HuH-7 (cell line): ENCODE results near the gene SMARCAD1.

ENCODE experiments used
- DNase-seq: peaks from one replicate; pipeline ENCODE4 v3.0.0; 2011; ENCODE audit warnings: low spot score

SMARCAD1 gene

GRCh38 chr4:94207469-94208224, at the start of gene SMARCAD1:
TSS of gene SMARCAD1 (plus strand) at chr4:94207865. CDS start at chr4:94208395, 530 bp downstream.
- peak; percentile 52 for DNase-seq

GRCh38 chr4:94158883-94159282, 48.8 kb upstream of the SMARCAD1 start:
- DNase-seq: no peak

GRCh38 chr4:94159790-94160189, 47.9 kb upstream of the SMARCAD1 start:
- no peak for DNase-seq

- no peak for DNase-seq
Observed at GRCh38 chr4:94160774-94161173, 46.9 kb upstream of the SMARCAD1 start.

GRCh38 chr4:94165256-94165655, 42.4 kb upstream of the SMARCAD1 start:
- DNase-seq: no peak

- DNase-seq: no peak
Observed at GRCh38 chr4:94168321-94168720, 39.3 kb upstream of the SMARCAD1 start.

GRCh38 chr4:94169803-94170372, 37.8 kb upstream of the SMARCAD1 start:
- no peak for DNase-seq

GRCh38 chr4:94171616-94172015, 36.0 kb upstream of the SMARCAD1 start:
- DNase-seq: no peak

- DNase-seq: no peak
Observed at GRCh38 chr4:94175553-94176261, 32.0 kb upstream of the SMARCAD1 start.

GRCh38 chr4:94177822-94178221, 29.8 kb upstream of the SMARCAD1 start:
- DNase-seq: no peak

GRCh38 chr4:94181815-94182214, 25.9 kb upstream of the SMARCAD1 start:
- no peak for DNase-seq

- no peak for DNase-seq
Observed at GRCh38 chr4:94202769-94203168, 4.9 kb upstream of the SMARCAD1 start.

GRCh38 chr4:94208266-94208665, 601 bp downstream of the SMARCAD1 start:
- no peak for DNase-seq

- DNase-seq: no peak
Observed at GRCh38 chr4:94208918-94209317, 1.3 kb downstream of the SMARCAD1 start.

GRCh38 chr4:94211861-94212260, 4.2 kb downstream of the SMARCAD1 start:
- DNase-seq: no peak

- no peak for DNase-seq
Observed at GRCh38 chr4:94214703-94215319, 7.1 kb downstream of the SMARCAD1 start.

GRCh38 chr4:94216394-94216793, 8.7 kb downstream of the SMARCAD1 start:
- DNase-seq: no peak

GRCh38 chr4:94219402-94219801, 11.7 kb downstream of the SMARCAD1 start:
- DNase-seq: no peak

GRCh38 chr4:94221916-94222315, 14.3 kb downstream of the SMARCAD1 start:
- DNase-seq: no peak

- DNase-seq: no peak
Observed at GRCh38 chr4:94225449-94225848, 17.8 kb downstream of the SMARCAD1 start.

- DNase-seq: no peak
Observed at GRCh38 chr4:94226763-94227162, 19.1 kb downstream of the SMARCAD1 start.

GRCh38 chr4:94228493-94229216, 21.0 kb downstream of the SMARCAD1 start:
- DNase-seq: no peak
